HG03097 (cell line): ENCODE measurements around the gene RPL10A.

Experiments
- ATAC-seq: cut with Tn5 transposase; IDR thresholded peaks from one replicate; pipeline ENCODE4 v1.9.1; 2021; ENCODE audit not compliant: unreplicated experiment, low FRiP score

RPL10A gene

GRCh38 chr6:35489995-35490791, 22.0 kb downstream of the RPL10A start:
- no peak for ATAC-seq

GRCh38 chr6:35490821-35491557, 22.8 kb downstream of the RPL10A start:
- no peak for ATAC-seq

- ATAC-seq: no peak
Measured at GRCh38 chr6:35491558-35492257, 23.5 kb downstream of the RPL10A start.

- ATAC-seq: no peak
Measured at GRCh38 chr6:35492258-35492973, 24.2 kb downstream of the RPL10A start.

- no peak for ATAC-seq
Measured at GRCh38 chr6:35492974-35493284, 24.7 kb downstream of the RPL10A start.

- no peak for ATAC-seq
Measured at GRCh38 chr6:35493307-35493983, 25.2 kb downstream of the RPL10A start.

- no peak for ATAC-seq
Measured at GRCh38 chr6:35494161-35494563, 26.0 kb downstream of the RPL10A start.

GRCh38 chr6:35495258-35496035, 27.2 kb downstream of the RPL10A start:
- ATAC-seq: no peak

- ATAC-seq: no peak
Measured at GRCh38 chr6:35496036-35496840, 28.0 kb downstream of the RPL10A start.

- ATAC-seq: no peak
Measured at GRCh38 chr6:35496841-35497570, 28.8 kb downstream of the RPL10A start, which contains the start of gene TEAD3. TEAD3 (minus strand) TSS chr6:35497079.

GRCh38 chr6:35497571-35498421, 29.6 kb downstream of the RPL10A start:
- no peak for ATAC-seq

- ATAC-seq: no peak
Measured at GRCh38 chr6:35498422-35499067, 30.3 kb downstream of the RPL10A start.

GRCh38 chr6:35499372-35499771, 31.2 kb downstream of the RPL10A start:
- no peak for ATAC-seq

GRCh38 chr6:35500782-35501181, 32.6 kb downstream of the RPL10A start:
- no peak for ATAC-seq

GRCh38 chr6:35501784-35502183, 33.6 kb downstream of the RPL10A start:
- ATAC-seq: no peak

- ATAC-seq: no peak
Measured at GRCh38 chr6:35503534-35503933, 35.3 kb downstream of the RPL10A start.

GRCh38 chr6:35505999-35506412, 37.8 kb downstream of the RPL10A start:
- ATAC-seq: no peak
